ENCODE measurements around the gene DDX41. TPM values are rescaled to one million over a fixed set of nuclear protein-coding genes. Genes with fewer than 3 reads are reported as not detected.

The DDX41 gene
- total RNA-seq, 4 donors from 2014 or later, result 119 to 170 (median 145) TPM

GRCh38 chr5:177475563-177476427 lies 41.0 kb downstream of the DDX41 start:
- no peak for TF ChIP-seq CTCF (IDR thresholded peaks at IDR 0.05)
- H3K27ac ChIP-seq, result no peak overlapping the region
- 70 to 82% methylated on average over 10 to 11 of the region's 11 CpGs for WGBS, 2 donors
- H3K27me3 ChIP-seq, result no peaks in the 10 kb centered on the region
- H3K4me3 ChIP-seq (replicated peaks in 1 of 3), result no peak overlapping the region
- intact Hi-C loops (cut with DNase I), result no loop called here
- H3K4me1 ChIP-seq, result peaks cover 32 to 49% of the 10 kb centered on the region in 2 donors
- no peaks in the 10 kb centered on the region for H3K36me3 ChIP-seq
- H3K9me3 ChIP-seq, result no peaks in the 10 kb centered on the region
- DNase-seq, result no peak

GRCh38 chr5:177474846-177475562 lies 41.8 kb downstream of the DDX41 start:
- DNase-seq, result no peak
- H3K27ac ChIP-seq, result no peak overlapping the region
- H3K36me3 ChIP-seq, result no peaks in the 10 kb centered on the region
- WGBS, 2 donors, result 64 to 69% methylated on average over 4 of the region's 4 CpGs
- H3K4me3 ChIP-seq (replicated peaks in 1 of 3), result no peak overlapping the region
- TF ChIP-seq POLR2A (IDR thresholded peaks at IDR 0.05), result no peak
- TF ChIP-seq CTCF (IDR thresholded peaks at IDR 0.05), result no peak
- no peaks in the 10 kb centered on the region for H3K9me3 ChIP-seq
- intact Hi-C loops (cut with DNase I), result no loop called here
- H3K4me1 ChIP-seq, result peaks cover 32 to 56% of the 10 kb centered on the region in 2 donors
- no peaks in the 10 kb centered on the region for H3K27me3 ChIP-seq

GRCh38 chr5:177474002-177474476 lies 42.7 kb downstream of the DDX41 start:
- Histone ChIP-seq H3K27ac (peak overlapping the region in 2 of 3 donors; percentile 66 to 84), H3K27me3 (no peaks in the 10 kb centered on the region), H3K4me3 (replicated peaks in 1 of 3) (peak overlapping the region in 1 of 3 donors; percentile 77), H3K4me1 (peaks cover 22 to 51% of the 10 kb centered on the region in 2 donors), H3K9me3 (no peaks in the 10 kb centered on the region), H3K36me3 (no peaks in the 10 kb centered on the region)
- no peak for TF ChIP-seq CTCF (IDR thresholded peaks at IDR 0.05)
- TF ChIP-seq POLR2A (IDR thresholded peaks at IDR 0.05), result no peak
- WGBS, 2 donors, result 53 to 63% methylated on average over 7 of the region's 7 CpGs
- no peak for DNase-seq
- intact Hi-C loops (cut with DNase I), result no loop called here

- peak; percentile 67 to 70 for DNase-seq
- intact Hi-C loops (cut with DNase I), result no loop called here
- peak within 1 kb of the TSS in 2 of 3 donors; percentile 62 to 77 for H3K4me3 ChIP-seq (replicated peaks in 1 of 3)
Measured at GRCh38 chr5:177473443-177474001, 43.2 kb downstream of the DDX41 start, which contains the start of gene DBN1. Gene DBN1 (minus strand): TSS chr5:177473634. CDS start chr5:177473521, 113 bp downstream.

More at GRCh38 chr5:177473443-177474001, 43.2 kb downstream of the DDX41 start, which contains the start of gene DBN1:
- H3K27ac ChIP-seq, result peak within 1 kb of the TSS; percentile 66 to 84 (median 66)
- H3K4me1 ChIP-seq, result peaks cover 17 to 46% of the 10 kb centered on the region in 2 donors
- H3K27me3 ChIP-seq, result no peaks in the 10 kb centered on the region
- TF ChIP-seq CTCF (IDR thresholded peaks at IDR 0.05), result no peak
- TF ChIP-seq POLR2A (IDR thresholded peaks at IDR 0.05), result peak in 1 of 2 donors; percentile 37
- no peaks in the 10 kb centered on the region for H3K9me3 ChIP-seq
- H3K36me3 ChIP-seq, result no peaks in the 10 kb centered on the region
- WGBS, 2 donors, result 4 to 7% methylated on average over 7 to 12 of the region's 69 CpGs
